Measurements from ENCODE around the gene GYG2.

Gene GYG2

DNA sequence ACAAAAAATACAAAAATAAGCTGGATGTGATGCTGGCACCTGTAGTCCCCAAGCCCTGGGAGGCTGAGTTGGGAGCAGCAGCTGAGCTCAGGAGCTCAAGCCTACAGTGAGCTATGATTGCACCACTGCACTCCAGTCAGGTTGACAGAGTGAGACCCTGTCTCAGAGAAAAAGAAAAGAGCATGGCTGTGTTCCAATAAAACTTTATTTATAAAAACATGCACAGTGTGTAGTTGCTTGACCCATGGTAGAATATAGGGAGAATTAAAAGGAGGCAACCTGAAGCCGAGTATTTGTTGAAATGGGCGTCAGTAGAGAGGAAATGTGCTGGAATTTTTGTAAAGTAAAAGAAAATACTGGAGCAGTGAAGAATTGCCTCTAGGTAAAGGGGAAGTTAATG is 27.0 kb downstream of the GYG2 start:
- DNase-seq (ENCODE audit: low read depth), result no peak
- no peak overlapping the region for H3K4me3 ChIP-seq (ENCODE audit: low read length)
- TF ChIP-seq, protein P1, sequence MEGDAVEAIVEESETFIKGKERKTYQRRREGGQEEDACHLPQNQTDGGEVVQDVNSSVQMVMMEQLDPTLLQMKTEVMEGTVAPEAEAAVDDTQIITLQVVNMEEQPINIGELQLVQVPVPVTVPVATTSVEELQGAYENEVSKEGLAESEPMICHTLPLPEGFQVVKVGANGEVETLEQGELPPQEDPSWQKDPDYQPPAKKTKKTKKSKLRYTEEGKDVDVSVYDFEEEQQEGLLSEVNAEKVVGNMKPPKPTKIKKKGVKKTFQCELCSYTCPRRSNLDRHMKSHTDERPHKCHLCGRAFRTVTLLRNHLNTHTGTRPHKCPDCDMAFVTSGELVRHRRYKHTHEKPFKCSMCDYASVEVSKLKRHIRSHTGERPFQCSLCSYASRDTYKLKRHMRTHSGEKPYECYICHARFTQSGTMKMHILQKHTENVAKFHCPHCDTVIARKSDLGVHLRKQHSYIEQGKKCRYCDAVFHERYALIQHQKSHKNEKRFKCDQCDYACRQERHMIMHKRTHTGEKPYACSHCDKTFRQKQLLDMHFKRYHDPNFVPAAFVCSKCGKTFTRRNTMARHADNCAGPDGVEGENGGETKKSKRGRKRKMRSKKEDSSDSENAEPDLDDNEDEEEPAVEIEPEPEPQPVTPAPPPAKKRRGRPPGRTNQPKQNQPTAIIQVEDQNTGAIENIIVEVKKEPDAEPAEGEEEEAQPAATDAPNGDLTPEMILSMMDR (conservative IDR thresholded peaks at IDR 0.05; ENCODE audit: low read depth, low read length), result no peak

DNA sequence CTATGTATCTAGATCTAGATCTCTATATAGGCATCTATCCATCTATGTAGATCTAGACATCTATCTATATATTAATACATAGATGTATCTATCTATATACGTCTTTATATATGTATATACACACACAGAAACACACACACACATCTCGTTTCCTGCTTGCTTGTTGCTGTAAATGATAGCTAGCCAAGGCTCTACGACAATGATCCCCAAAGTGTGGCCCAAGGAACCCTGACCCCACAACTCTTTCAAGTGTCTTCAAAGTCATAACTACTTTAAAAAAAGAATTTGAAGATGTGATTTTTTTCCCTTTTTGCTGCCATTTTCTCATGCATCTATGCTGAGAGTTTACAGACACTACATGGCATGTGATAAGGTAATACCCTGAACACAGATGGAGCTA is 28.8 kb downstream of the GYG2 start:
- TF ChIP-seq, protein P1 (conservative IDR thresholded peaks at IDR 0.05; ENCODE audit: low read depth, low read length), result no peak
- no peak overlapping the region for H3K4me3 ChIP-seq (ENCODE audit: low read length)
- no peak for DNase-seq (ENCODE audit: low read depth)

DNA sequence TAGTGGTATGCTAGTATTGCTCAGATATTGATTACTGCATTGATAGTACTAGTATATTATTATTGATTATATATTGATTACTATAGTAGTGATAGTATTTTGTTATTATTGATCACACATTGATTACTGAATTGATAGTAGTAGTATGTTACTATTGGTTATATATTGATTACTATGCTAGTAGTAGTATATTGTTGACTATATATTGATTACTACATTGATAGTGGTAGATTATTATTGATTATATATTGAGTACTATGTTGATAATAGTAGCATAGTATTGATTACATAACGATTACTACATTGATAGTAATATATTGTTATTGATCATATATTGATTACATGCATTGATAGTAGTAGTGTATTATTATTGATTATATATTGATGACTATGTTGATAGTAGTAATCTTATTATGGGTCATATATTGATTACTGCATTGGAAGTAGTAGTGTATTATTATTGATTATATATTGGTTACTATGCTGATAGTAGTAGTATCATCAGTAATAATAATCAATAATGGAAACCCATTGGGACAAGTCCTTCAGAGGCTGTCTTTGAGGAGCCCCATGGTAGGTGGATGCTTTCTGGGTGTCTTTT is 30.6 kb downstream of the GYG2 start:
- DNase-seq (ENCODE audit: low read depth), result no peak
- no peak overlapping the region for H3K4me3 ChIP-seq (ENCODE audit: low read length)
- TF ChIP-seq, protein P1 (conservative IDR thresholded peaks at IDR 0.05; ENCODE audit: low read depth, low read length), result no peak

DNA sequence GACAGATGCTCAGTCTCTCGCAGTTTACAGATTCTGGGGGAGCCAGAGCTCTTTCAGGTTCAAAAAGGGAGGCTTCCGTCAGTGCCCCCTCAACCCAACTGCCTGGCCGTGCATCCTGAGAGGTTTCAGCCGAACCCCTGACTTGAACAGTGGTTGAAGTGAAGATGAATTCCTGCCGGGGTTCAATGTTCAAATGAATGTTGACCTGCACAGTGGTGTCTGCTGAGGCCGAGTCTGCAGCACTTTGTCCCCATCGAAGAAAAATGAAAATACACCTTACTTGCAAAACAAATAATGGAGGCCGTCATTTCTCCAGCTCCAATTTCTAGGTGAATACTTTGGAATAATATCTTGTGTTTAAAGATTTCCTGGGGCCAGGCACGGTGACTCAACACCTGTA is 33.7 kb downstream of the GYG2 start:
- DNase-seq (ENCODE audit: low read depth), result no peak
- TF ChIP-seq, protein P1 (conservative IDR thresholded peaks at IDR 0.05; ENCODE audit: low read depth, low read length), result no peak
- no peak overlapping the region for H3K4me3 ChIP-seq (ENCODE audit: low read length)

DNA sequence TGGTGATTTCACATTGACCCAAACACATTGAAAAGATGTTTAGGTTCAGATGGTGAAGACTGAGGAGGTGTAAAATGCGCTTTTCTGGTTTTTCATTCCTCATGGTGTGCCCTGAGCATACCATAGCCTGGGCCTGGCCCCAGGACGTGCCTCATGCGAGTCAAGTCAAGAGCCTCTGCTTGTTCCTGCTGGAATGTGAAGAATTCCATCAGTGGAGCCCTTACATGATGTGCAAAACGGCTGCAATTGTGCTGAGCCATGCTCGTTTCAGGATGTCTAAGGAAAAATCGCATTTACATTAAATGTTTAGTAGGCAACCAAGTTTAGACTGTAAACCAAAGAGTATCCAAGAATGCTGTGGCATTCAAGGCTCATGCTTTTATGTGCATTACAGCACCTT is 34.9 kb downstream of the GYG2 start:
- no peak for DNase-seq (ENCODE audit: low read depth)
- TF ChIP-seq, protein P1 (conservative IDR thresholded peaks at IDR 0.05; ENCODE audit: low read depth, low read length), result no peak
- no peak overlapping the region for H3K4me3 ChIP-seq (ENCODE audit: low read length)

DNA sequence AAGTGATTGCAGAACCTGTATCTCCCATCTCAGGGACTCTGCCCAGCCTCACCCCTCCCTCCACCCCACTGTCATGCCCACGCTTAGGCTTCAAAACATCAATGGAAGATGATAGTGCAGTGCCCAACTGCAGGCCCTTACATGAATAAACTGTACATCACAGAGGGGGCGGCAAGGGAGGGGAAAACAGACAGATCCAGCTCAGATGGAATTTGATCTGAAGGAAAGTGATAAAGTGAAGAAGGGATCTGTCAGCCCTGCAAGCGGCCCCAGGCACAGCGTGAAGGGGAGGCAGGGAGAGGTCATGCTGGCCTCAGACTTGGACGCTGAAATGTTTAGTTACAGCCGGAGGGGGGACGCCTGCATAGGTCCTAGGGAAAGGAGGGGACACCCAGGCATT is 38.5 kb downstream of the GYG2 start:
- no peak for DNase-seq (ENCODE audit: low read depth)
- TF ChIP-seq, protein P1 (conservative IDR thresholded peaks at IDR 0.05; ENCODE audit: low read depth, low read length), result no peak
- H3K4me3 ChIP-seq (ENCODE audit: low read length), result no peak overlapping the region

DNA sequence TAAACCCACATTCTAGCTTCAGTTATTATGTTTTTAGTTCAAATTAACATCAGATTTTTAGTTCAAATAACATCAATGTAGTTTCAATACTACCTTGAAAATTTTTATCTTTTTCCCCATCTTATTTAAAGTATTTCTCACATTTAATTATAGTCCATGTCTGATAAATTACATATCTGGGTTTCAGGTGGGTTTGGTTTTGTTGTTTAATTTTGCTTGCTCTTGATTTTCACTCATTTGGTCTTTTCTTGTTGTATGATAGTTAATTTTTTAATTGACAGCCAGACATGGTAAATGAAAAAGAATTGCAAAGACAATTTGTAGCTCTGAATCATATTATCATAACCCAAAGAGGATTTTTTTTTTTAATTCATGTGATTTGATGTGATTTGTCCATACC is 41.9 kb downstream of the GYG2 start:
- TF ChIP-seq, protein P1 (conservative IDR thresholded peaks at IDR 0.05; ENCODE audit: low read depth, low read length), result no peak
- H3K4me3 ChIP-seq (ENCODE audit: low read length), result no peak overlapping the region
- no peak for DNase-seq (ENCODE audit: low read depth)

All from retinal pigment epithelial cell (primary cell).